Fibroblast of lung (primary cell): ENCODE data around the gene WWOX. TPM values are rescaled to one million over a fixed set of nuclear protein-coding genes. Genes with fewer than 3 reads are reported as not detected.

Experiments
- DNase-seq, 2 donors: peaks; one replicate each; pipeline versions ENCODE4 v3.0.0 to v3.0.0-alpha.2; 2010; ENCODE audit warnings: low read depth in 2 of 2
- H2AFZ ChIP-seq: 2 replicates; pipeline ENCODE4 v1.5.1; 2012; ENCODE audit warnings: low read length, control low read depth, inconsistent platforms
- H3K27ac ChIP-seq: 2 replicates; pipeline ENCODE4 v1.5.1; 2011; ENCODE audit warnings: low read length, control low read depth; ENCODE audit not compliant: insufficient read depth
- H3K27me3 ChIP-seq: 2 replicates; pipeline ENCODE4 v1.5.1; 2011; ENCODE audit warnings: mild to moderate bottlenecking, low read length; ENCODE audit not compliant: control insufficient read depth, insufficient read depth
- H3K36me3 ChIP-seq: 2 replicates; pipeline ENCODE4 v1.5.1; 2011; ENCODE audit warnings: low read length; ENCODE audit not compliant: control insufficient read depth, insufficient read depth
- H3K4me1 ChIP-seq: 2 replicates; pipeline ENCODE4 v1.5.1; 2011; ENCODE audit warnings: low read length; ENCODE audit not compliant: control insufficient read depth, insufficient read depth; ENCODE audit errors: extremely low read depth
- H3K4me2 ChIP-seq: 2 replicates; pipeline ENCODE4 v1.5.1; 2011; ENCODE audit warnings: low read length, control low read depth; ENCODE audit not compliant: insufficient read depth; ENCODE audit errors: extremely low read depth
- H3K4me3 ChIP-seq, 4 experiments: fragments of 200-600 bp in 1 of 4; sonication (generic) in 1 of 4; replicated peaks in 1 of 4; 2 replicates each; pipeline ENCODE4 v1.5.1; 2011 to 2016; ENCODE audit warnings: low read length in 4 of 4, low read depth in 3 of 4, mild to moderate bottlenecking in 3 of 4, control low read depth in 2 of 4, inconsistent platforms in 1 of 4, mixed read lengths in 1 of 4; ENCODE audit not compliant: insufficient read depth in 1 of 4; ENCODE audit errors: control extremely low read depth in 1 of 4
- H3K79me2 ChIP-seq: 2 replicates; pipeline ENCODE4 v1.5.1; 2012; ENCODE audit warnings: mild to moderate bottlenecking, low read length, inconsistent platforms; ENCODE audit not compliant: control insufficient read depth, insufficient read depth
- H3K9ac ChIP-seq: 2 replicates; pipeline ENCODE4 v1.5.1; 2011; ENCODE audit warnings: mild to moderate bottlenecking, low read length, control low read depth; ENCODE audit not compliant: insufficient read depth
- H3K9me3 ChIP-seq: 2 replicates; pipeline ENCODE4 v1.5.1; 2012; ENCODE audit warnings: low read depth, low read length; ENCODE audit not compliant: control insufficient read depth, insufficient read depth
- H4K20me1 ChIP-seq: 2 replicates; pipeline ENCODE4 v1.5.1; 2011; ENCODE audit warnings: low read length; ENCODE audit not compliant: control insufficient read depth, insufficient read depth; ENCODE audit errors: extremely low read depth
- EZH2 ChIP-seq: IDR thresholded peaks from 2 replicates; pipeline ENCODE4 v1.5.1; 2012; ENCODE audit warnings: low read length, control low read depth, mild to moderate bottlenecking; ENCODE audit errors: missing control alignments
- polyA plus RNA-seq, 2 donors: library from polyadenylated mRNA; depleted of rRNA in 1 of 2; stranded (reverse) in 1 of 2; unstranded in 1 of 2; fragments of >200 nt; gene quantifications; 2 replicates each; pipeline ENCODE4 v1.2.1, GENCODE V29; 2011 to 2012; ENCODE audit warnings: missing spikeins in 1 of 2
- total RNA-seq: library from RNA; depleted of rRNA; stranded (reverse); fragments of >200 nt; gene quantifications from 2 replicates; pipeline ENCODE4 v1.2.1, GENCODE V29; 2014
- TF ChIP-seq, protein P1 (sequence below), 2 donors: IDR thresholded peaks in 1 of 2; conservative IDR thresholded peaks in 1 of 2; 1 replicate in 1 of 2; 2 replicates in 1 of 2; pipeline ENCODE4 v1.5.1; 2011 to 2012; ENCODE audit warnings: low read length in 2 of 2, control low read depth in 1 of 2, inconsistent platforms in 1 of 2, low read depth in 1 of 2, mild to moderate bottlenecking in 1 of 2

Gene WWOX
- total and polyA plus RNA-seq, 2 donors (not counting 1 experiment from before 2014, with no cell fraction given): 5.6 to 16.3 TPM

DNA sequence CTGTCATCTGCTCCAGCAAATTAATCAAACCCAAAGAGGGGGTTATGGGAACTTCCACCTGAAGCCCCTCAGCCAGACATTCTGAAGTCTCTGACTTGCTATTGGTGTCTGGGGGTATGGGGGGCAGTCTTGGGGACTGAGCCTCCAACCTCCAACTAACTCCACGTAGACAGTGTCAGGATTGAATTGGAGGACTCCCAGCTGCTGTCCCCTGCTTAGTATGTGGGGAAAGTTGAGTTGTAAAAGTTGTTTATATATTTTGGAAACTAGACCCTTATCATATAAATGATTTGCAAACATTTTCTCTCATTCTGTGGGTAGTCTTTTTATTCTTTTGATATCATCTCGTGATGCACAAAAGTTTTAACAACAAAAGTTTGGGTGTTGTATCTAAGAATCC is 689.2 kb downstream of the WWOX start:
- no peaks in the 10 kb centered on the region for H3K36me3 ChIP-seq
- no peak overlapping the region for H3K27ac ChIP-seq
- no peak for DNase-seq
- H3K4me3 ChIP-seq: no peak overlapping the region
- no peak overlapping the region for H2AFZ ChIP-seq
- TF ChIP-seq, protein P1, sequence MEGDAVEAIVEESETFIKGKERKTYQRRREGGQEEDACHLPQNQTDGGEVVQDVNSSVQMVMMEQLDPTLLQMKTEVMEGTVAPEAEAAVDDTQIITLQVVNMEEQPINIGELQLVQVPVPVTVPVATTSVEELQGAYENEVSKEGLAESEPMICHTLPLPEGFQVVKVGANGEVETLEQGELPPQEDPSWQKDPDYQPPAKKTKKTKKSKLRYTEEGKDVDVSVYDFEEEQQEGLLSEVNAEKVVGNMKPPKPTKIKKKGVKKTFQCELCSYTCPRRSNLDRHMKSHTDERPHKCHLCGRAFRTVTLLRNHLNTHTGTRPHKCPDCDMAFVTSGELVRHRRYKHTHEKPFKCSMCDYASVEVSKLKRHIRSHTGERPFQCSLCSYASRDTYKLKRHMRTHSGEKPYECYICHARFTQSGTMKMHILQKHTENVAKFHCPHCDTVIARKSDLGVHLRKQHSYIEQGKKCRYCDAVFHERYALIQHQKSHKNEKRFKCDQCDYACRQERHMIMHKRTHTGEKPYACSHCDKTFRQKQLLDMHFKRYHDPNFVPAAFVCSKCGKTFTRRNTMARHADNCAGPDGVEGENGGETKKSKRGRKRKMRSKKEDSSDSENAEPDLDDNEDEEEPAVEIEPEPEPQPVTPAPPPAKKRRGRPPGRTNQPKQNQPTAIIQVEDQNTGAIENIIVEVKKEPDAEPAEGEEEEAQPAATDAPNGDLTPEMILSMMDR (conservative IDR thresholded peaks at IDR 0.05 in 1 of 2, IDR thresholded peaks at IDR 0.05 in 1 of 2; ENCODE audit: low read depth in 1 of 2, low read length in 2 of 2): no peak
- TF ChIP-seq EZH2: no peak
- H3K27me3 ChIP-seq: no peaks in the 10 kb centered on the region
- H3K9me3 ChIP-seq: no peaks in the 10 kb centered on the region
- no peaks in the 10 kb centered on the region for H3K4me1 ChIP-seq
- H4K20me1 ChIP-seq: no peaks in the 10 kb centered on the region
- no peak overlapping the region for H3K4me2 ChIP-seq
- H3K79me2 ChIP-seq: no peaks in the 10 kb centered on the region
- H3K9ac ChIP-seq: no peak overlapping the region

DNA sequence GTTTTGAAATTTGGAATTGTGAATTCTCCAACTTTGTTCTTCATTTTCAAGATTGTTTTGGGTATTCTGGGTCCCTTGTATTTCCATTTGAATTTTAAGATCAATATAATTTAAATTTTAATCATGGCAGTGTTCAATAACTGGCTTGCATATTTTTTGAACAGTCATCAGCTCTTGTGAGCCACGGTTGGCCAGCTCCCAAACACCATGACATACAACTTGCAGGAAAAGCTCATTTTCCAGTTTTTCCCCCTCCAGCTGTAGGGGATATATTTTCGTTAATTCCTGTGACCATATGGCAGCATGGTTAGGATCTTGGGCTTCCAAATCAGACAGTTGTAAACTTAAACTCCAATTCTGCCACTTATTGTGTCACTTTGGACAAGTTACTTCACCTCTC is 690.1 kb downstream of the WWOX start:
- no peak for DNase-seq
- H3K9me3 ChIP-seq: no peaks in the 10 kb centered on the region
- no peak overlapping the region for H3K27ac ChIP-seq
- no peak for TF ChIP-seq EZH2
- TF ChIP-seq, protein P1 (conservative IDR thresholded peaks at IDR 0.05 in 1 of 2, IDR thresholded peaks at IDR 0.05 in 1 of 2; ENCODE audit: low read depth in 1 of 2, low read length in 2 of 2): no peak
- H3K4me1 ChIP-seq: no peaks in the 10 kb centered on the region
- no peak overlapping the region for H3K9ac ChIP-seq
- H3K36me3 ChIP-seq: no peaks in the 10 kb centered on the region
- H3K27me3 ChIP-seq: no peaks in the 10 kb centered on the region
- H3K79me2 ChIP-seq: no peaks in the 10 kb centered on the region
- no peak overlapping the region for H3K4me3 ChIP-seq
- no peaks in the 10 kb centered on the region for H4K20me1 ChIP-seq
- H2AFZ ChIP-seq: no peak overlapping the region
- H3K4me2 ChIP-seq: no peak overlapping the region

DNA sequence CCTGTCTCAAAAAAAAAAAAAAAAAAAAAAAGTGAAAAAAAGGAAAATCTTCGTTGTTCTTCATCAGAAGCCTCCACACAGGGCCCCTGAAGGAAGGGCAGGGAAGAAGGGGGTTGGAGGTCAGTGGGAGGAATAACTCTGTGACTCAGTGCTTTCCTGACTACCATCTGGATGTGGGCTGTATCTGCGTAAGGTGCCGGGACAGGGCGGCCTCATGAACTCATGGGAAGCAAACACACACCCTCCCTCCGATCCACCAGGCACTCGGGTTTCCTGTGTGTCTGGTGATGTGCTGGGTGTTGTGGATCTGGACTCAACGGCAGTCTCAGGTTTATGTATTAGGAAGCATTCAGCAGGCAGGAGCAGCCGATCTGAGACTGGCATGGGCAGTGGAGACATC is 691.6 kb downstream of the WWOX start:
- H3K27ac ChIP-seq: no peak overlapping the region
- TF ChIP-seq EZH2: no peak
- TF ChIP-seq, protein P1 (conservative IDR thresholded peaks at IDR 0.05 in 1 of 2, IDR thresholded peaks at IDR 0.05 in 1 of 2; ENCODE audit: low read depth in 1 of 2, low read length in 2 of 2): no peak
- H3K9me3 ChIP-seq: no peaks in the 10 kb centered on the region
- DNase-seq: no peak
- no peak overlapping the region for H3K4me2 ChIP-seq
- H4K20me1 ChIP-seq: no peaks in the 10 kb centered on the region
- no peaks in the 10 kb centered on the region for H3K27me3 ChIP-seq
- H3K9ac ChIP-seq: no peak overlapping the region
- no peak overlapping the region for H2AFZ ChIP-seq
- no peaks in the 10 kb centered on the region for H3K4me1 ChIP-seq
- no peaks in the 10 kb centered on the region for H3K36me3 ChIP-seq
- H3K79me2 ChIP-seq: no peaks in the 10 kb centered on the region
- H3K4me3 ChIP-seq: no peak overlapping the region
